ENCODE results near the gene LENG9. TPM values are rescaled to one million over a fixed set of nuclear protein-coding genes. Genes with fewer than 3 reads are reported as not detected.
"Not testable (repeated sequence)": the region's sequence is repeated elsewhere in the genome, so short reads cannot be mapped to it uniquely, and the experiment has no call there.

Gene LENG9
- total RNA-seq, 1 experiment from 2014 or later, result 8.2 TPM

- no peak for DNase-seq (ENCODE audit: low read depth)
These were observed 4.0 kb downstream of the LENG9 start for GRCh38 chr19:54459282-54460229.

- no peak for DNase-seq (ENCODE audit: low read depth)
These were observed 4.8 kb downstream of the LENG9 start for GRCh38 chr19:54458648-54459281.

GRCh38 chr19:54457773-54458647 is 5.6 kb downstream of the LENG9 start:
- DNase-seq (ENCODE audit: low read depth), result no peak

- no peak for DNase-seq (ENCODE audit: low read depth)
These were observed 6.9 kb downstream of the LENG9 start for GRCh38 chr19:54456423-54457373.

GRCh38 chr19:54455786-54456422 is 7.7 kb downstream of the LENG9 start:
- DNase-seq (ENCODE audit: low read depth), result no peak

- no peak for DNase-seq (ENCODE audit: low read depth)
These were observed 8.6 kb downstream of the LENG9 start for GRCh38 chr19:54454781-54455675.

- no peak for DNase-seq (ENCODE audit: low read depth)
These were observed 9.4 kb downstream of the LENG9 start for GRCh38 chr19:54453921-54454780.

GRCh38 chr19:54452626-54453025 is 11.0 kb downstream of the LENG9 start:
- DNase-seq (ENCODE audit: low read depth), result no peak

- no peak for DNase-seq (ENCODE audit: low read depth)
These were observed 11.6 kb downstream of the LENG9 start for GRCh38 chr19:54451997-54452396.

GRCh38 chr19:54451331-54451871 is 12.2 kb downstream of the LENG9 start:
- no peak for DNase-seq (ENCODE audit: low read depth)

GRCh38 chr19:54449701-54450069 is 13.9 kb downstream of the LENG9 start:
- no peak for DNase-seq (ENCODE audit: low read depth)

- DNase-seq (ENCODE audit: low read depth), result peak; percentile 96
These were observed 14.5 kb downstream of the LENG9 start, which contains the start of gene LENG8 for GRCh38 chr19:54448774-54449700. TSS of gene LENG8 (plus strand) at chr19:54449199. CDS start at chr19:54451345, 2,146 bp downstream.

GRCh38 chr19:54448040-54448773 is 15.4 kb downstream of the LENG9 start:
- DNase-seq (ENCODE audit: low read depth), result peak; percentile 68

- not testable (repeated sequence) for DNase-seq (ENCODE audit: low read depth)
These were observed 17.2 kb downstream of the LENG9 start for GRCh38 chr19:54446349-54446748.

GRCh38 chr19:54444737-54445136 is 18.8 kb downstream of the LENG9 start:
- no peak for DNase-seq (ENCODE audit: low read depth)

- DNase-seq (ENCODE audit: low read depth), result no peak
These were observed 22.9 kb downstream of the LENG9 start for GRCh38 chr19:54440641-54441040.
